ENCODE measurements around the gene RNF207.

DNA sequence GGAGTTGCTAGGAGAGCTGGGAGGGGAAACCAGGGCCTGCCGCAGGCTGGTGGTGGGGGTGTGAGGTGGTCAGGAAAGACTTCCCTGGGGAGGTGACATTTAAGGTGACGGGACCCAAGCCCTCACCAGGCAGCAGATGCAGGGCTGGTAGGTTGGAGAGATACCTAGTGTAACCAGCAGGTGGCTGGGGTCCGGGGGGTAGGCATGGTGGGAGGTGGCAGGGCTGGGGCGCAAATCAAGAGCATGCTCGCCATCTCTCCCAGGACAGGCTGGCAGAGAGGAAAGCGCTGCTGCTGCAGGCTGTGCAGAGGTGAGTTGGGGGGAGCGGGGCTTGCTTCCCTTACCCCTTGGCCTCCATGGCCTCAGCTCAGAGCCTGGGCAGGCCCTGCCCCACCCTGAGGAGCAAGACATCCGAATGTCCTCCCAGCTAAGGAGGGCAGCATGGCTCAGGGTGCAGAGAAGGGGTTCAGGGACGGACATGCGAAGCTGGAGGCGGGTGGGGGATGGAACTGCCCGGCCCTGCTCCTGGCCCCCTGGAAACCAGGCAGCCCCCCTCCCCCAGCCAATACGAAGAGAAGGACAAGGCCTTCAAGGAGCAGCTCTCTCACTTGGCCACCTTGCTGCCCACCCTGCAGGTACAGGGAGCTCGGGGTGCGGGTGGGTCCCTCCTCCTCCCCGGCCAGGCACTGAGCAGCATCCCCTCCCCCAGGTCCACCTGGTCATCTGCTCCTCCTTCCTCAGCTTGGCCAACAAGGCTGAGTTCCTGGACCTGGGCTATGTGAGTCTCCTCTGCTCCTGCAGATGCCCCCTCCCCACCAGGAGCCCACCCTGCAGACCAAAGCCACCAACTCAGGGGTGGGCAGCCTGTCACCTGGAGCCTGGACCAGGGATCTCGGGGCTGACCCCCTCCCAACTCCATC, 4.0 kb downstream of the RNF207 start:
- TF ChIP-seq, protein P1, sequence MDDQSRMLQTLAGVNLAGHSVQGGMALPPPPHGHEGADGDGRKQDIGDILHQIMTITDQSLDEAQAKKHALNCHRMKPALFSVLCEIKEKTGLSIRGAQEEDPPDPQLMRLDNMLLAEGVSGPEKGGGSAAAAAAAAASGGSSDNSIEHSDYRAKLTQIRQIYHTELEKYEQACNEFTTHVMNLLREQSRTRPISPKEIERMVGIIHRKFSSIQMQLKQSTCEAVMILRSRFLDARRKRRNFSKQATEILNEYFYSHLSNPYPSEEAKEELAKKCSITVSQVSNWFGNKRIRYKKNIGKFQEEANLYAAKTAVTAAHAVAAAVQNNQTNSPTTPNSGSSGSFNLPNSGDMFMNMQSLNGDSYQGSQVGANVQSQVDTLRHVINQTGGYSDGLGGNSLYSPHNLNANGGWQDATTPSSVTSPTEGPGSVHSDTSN (CRISPR knock-in tag; IDR thresholded peaks at IDR 0.05): no peak
- TF ChIP-seq ZNF157 (tag by site-specific recombination; IDR thresholded peaks at IDR 0.05): no peak
- TF ChIP-seq ZNF843 (tag by site-specific recombination; IDR thresholded peaks at IDR 0.05): no peak
- TF ChIP-seq ZNF311 (tag by site-specific recombination; IDR thresholded peaks at IDR 0.05; ENCODE audit: borderline replicate concordance): no peak
- TF ChIP-seq ZBTB20 (tag by site-specific recombination; IDR thresholded peaks at IDR 0.05): no peak
- TF ChIP-seq ZNF501 (tag by site-specific recombination; IDR thresholded peaks at IDR 0.05): no peak
- TF ChIP-seq ZBTB7A (tag by site-specific recombination; IDR thresholded peaks at IDR 0.05; ENCODE audit: low read depth): no peak
- TF ChIP-seq ZNF138 (tag by site-specific recombination; IDR thresholded peaks at IDR 0.05; ENCODE audit: borderline replicate concordance): no peak
- no peak for TF ChIP-seq ZNF274 (IDR thresholded peaks at IDR 0.05; ENCODE audit: low read length)
- no peak for TF ChIP-seq ZNF274 (tag by site-specific recombination; IDR thresholded peaks at IDR 0.05; ENCODE audit: borderline replicate concordance)
- TF ChIP-seq ZNF701 (tag by site-specific recombination; IDR thresholded peaks at IDR 0.05): no peak
- TF ChIP-seq, protein P2, sequence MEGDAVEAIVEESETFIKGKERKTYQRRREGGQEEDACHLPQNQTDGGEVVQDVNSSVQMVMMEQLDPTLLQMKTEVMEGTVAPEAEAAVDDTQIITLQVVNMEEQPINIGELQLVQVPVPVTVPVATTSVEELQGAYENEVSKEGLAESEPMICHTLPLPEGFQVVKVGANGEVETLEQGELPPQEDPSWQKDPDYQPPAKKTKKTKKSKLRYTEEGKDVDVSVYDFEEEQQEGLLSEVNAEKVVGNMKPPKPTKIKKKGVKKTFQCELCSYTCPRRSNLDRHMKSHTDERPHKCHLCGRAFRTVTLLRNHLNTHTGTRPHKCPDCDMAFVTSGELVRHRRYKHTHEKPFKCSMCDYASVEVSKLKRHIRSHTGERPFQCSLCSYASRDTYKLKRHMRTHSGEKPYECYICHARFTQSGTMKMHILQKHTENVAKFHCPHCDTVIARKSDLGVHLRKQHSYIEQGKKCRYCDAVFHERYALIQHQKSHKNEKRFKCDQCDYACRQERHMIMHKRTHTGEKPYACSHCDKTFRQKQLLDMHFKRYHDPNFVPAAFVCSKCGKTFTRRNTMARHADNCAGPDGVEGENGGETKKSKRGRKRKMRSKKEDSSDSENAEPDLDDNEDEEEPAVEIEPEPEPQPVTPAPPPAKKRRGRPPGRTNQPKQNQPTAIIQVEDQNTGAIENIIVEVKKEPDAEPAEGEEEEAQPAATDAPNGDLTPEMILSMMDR (tag by site-specific recombination; IDR thresholded peaks at IDR 0.05): peak; percentile 22; the same call in 1 of the 2 replicates
- no peak for TF ChIP-seq MYNN (tag by site-specific recombination; IDR thresholded peaks at IDR 0.05; ENCODE audit: borderline replicate concordance)
- TF ChIP-seq KLF16 (tag by site-specific recombination; IDR thresholded peaks at IDR 0.05): no peak
- no peak for TF ChIP-seq ZNF23 (tag by site-specific recombination; IDR thresholded peaks at IDR 0.05; ENCODE audit: borderline replicate concordance)

Data from HEK293 (cell line).